Mononuclear cell (primary cell): Measurements from ENCODE around the gene BCL6. TPM values are rescaled to one million over a fixed set of nuclear protein-coding genes. Genes with fewer than 3 reads are reported as not detected.

Experiments
- H3K27me3 ChIP-seq: 2 replicates; pipeline ENCODE4 v1.6.0; 2011; ENCODE audit warnings: low read length, control low read depth; ENCODE audit not compliant: insufficient read depth
- H3K4me1 ChIP-seq: 2 replicates; pipeline ENCODE4 v1.5.1; 2011; ENCODE audit warnings: mild to moderate bottlenecking, low read length, control low read depth; ENCODE audit not compliant: insufficient read depth
- H3K4me3 ChIP-seq: 2 replicates; pipeline ENCODE4 v1.5.1; 2011; ENCODE audit warnings: mild to moderate bottlenecking, low read length, moderate library complexity
- H3K9me3 ChIP-seq: 2 replicates; pipeline ENCODE4 v1.5.1; 2011; ENCODE audit warnings: low read depth, mild to moderate bottlenecking, control low read depth, low read length
- total RNA-seq: library from RNA; depleted of rRNA; stranded (reverse); fragments of >200 nt; gene quantifications from one replicate; pipeline ENCODE4 v1.2.3, GENCODE V29; 2012

The BCL6 gene
- total RNA-seq, 1 donor, result 120 TPM

- H3K4me1 ChIP-seq, result peaks cover 58% of the 10 kb centered on the region
- H3K4me3 ChIP-seq, result no peak overlapping the region
These were observed 8.3 kb downstream of the BCL6 start for GRCh38 chr3:187737006-187737367.

GRCh38 chr3:187736418-187736871 lies 8.8 kb downstream of the BCL6 start:
- no peak overlapping the region for H3K4me3 ChIP-seq
- no peaks in the 10 kb centered on the region for H3K9me3 ChIP-seq
- peaks cover 52% of the 10 kb centered on the region for H3K4me1 ChIP-seq
- no peaks in the 10 kb centered on the region for H3K27me3 ChIP-seq

More at GRCh38 chr3:187737006-187737367, 8.3 kb downstream of the BCL6 start:
- Histone ChIP-seq H3K27me3 (no peaks in the 10 kb centered on the region), H3K9me3 (no peaks in the 10 kb centered on the region)

GRCh38 chr3:187735837-187736236 lies 9.4 kb downstream of the BCL6 start:
- Histone ChIP-seq H3K4me3 (no peak overlapping the region), H3K4me1 (peaks cover 46% of the 10 kb centered on the region), H3K27me3 (no peaks in the 10 kb centered on the region), H3K9me3 (no peaks in the 10 kb centered on the region)

GRCh38 chr3:187735383-187735782 lies 9.9 kb downstream of the BCL6 start:
- Histone ChIP-seq H3K4me3 (no peak overlapping the region), H3K27me3 (no peaks in the 10 kb centered on the region), H3K4me1 (peaks cover 42% of the 10 kb centered on the region), H3K9me3 (no peaks in the 10 kb centered on the region)

GRCh38 chr3:187734841-187735240 lies 10.4 kb downstream of the BCL6 start:
- Histone ChIP-seq H3K27me3 (no peaks in the 10 kb centered on the region), H3K4me3 (no peak overlapping the region), H3K9me3 (no peaks in the 10 kb centered on the region), H3K4me1 (peaks cover 36% of the 10 kb centered on the region)

- H3K4me1 ChIP-seq, result peaks cover 26% of the 10 kb centered on the region
- H3K4me3 ChIP-seq, result no peak overlapping the region
- H3K9me3 ChIP-seq, result no peaks in the 10 kb centered on the region
- H3K27me3 ChIP-seq, result no peaks in the 10 kb centered on the region
These were observed 11.9 kb downstream of the BCL6 start for GRCh38 chr3:187733371-187733770.

GRCh38 chr3:187729598-187729997 lies 15.7 kb downstream of the BCL6 start:
- no peaks in the 10 kb centered on the region for H3K27me3 ChIP-seq
- H3K9me3 ChIP-seq, result no peaks in the 10 kb centered on the region
- no peak overlapping the region for H3K4me3 ChIP-seq
- no peaks in the 10 kb centered on the region for H3K4me1 ChIP-seq

GRCh38 chr3:187728940-187729583 lies 16.2 kb downstream of the BCL6 start:
- Histone ChIP-seq H3K4me1 (no peaks in the 10 kb centered on the region), H3K27me3 (no peaks in the 10 kb centered on the region), H3K9me3 (no peaks in the 10 kb centered on the region), H3K4me3 (no peak overlapping the region)

GRCh38 chr3:187728248-187728647 lies 17.0 kb downstream of the BCL6 start:
- Histone ChIP-seq H3K9me3 (no peaks in the 10 kb centered on the region), H3K4me3 (no peak overlapping the region), H3K27me3 (no peaks in the 10 kb centered on the region), H3K4me1 (no peaks in the 10 kb centered on the region)

- Histone ChIP-seq H3K9me3 (no peaks in the 10 kb centered on the region), H3K4me1 (no peaks in the 10 kb centered on the region), H3K27me3 (no peaks in the 10 kb centered on the region), H3K4me3 (no peak overlapping the region)
These were observed 18.7 kb downstream of the BCL6 start for GRCh38 chr3:187726564-187726963.

- Histone ChIP-seq H3K27me3 (no peaks in the 10 kb centered on the region), H3K4me3 (no peak overlapping the region), H3K9me3 (no peaks in the 10 kb centered on the region), H3K4me1 (no peaks in the 10 kb centered on the region)
These were observed 19.5 kb downstream of the BCL6 start for GRCh38 chr3:187725653-187726370.

- Histone ChIP-seq H3K4me3 (no peak overlapping the region), H3K4me1 (no peaks in the 10 kb centered on the region), H3K9me3 (no peaks in the 10 kb centered on the region), H3K27me3 (no peaks in the 10 kb centered on the region)
These were observed 20.0 kb downstream of the BCL6 start for GRCh38 chr3:187725224-187725623.

GRCh38 chr3:187722206-187722612 lies 23.1 kb downstream of the BCL6 start:
- no peaks in the 10 kb centered on the region for H3K4me1 ChIP-seq
- no peaks in the 10 kb centered on the region for H3K27me3 ChIP-seq
- no peak overlapping the region for H3K4me3 ChIP-seq
- H3K9me3 ChIP-seq, result no peaks in the 10 kb centered on the region

- H3K4me1 ChIP-seq, result no peaks in the 10 kb centered on the region
- no peaks in the 10 kb centered on the region for H3K9me3 ChIP-seq
- H3K4me3 ChIP-seq, result no peak overlapping the region
- no peaks in the 10 kb centered on the region for H3K27me3 ChIP-seq
These were observed 24.2 kb downstream of the BCL6 start for GRCh38 chr3:187721055-187721454.

- no peaks in the 10 kb centered on the region for H3K9me3 ChIP-seq
- H3K4me3 ChIP-seq, result no peak overlapping the region
- H3K27me3 ChIP-seq, result no peaks in the 10 kb centered on the region
- H3K4me1 ChIP-seq, result no peaks in the 10 kb centered on the region
These were observed 25.0 kb downstream of the BCL6 start for GRCh38 chr3:187720337-187720670.
